ENCODE results near the gene ASB2.

ASB2 gene

GRCh38 chr14:93902619-93903307 lies 73.6 kb downstream of the ASB2 start:
- peaks cover 9% of the 10 kb centered on the region; the same call in 1 of the 2 replicates for H3K4me1 ChIP-seq (ENCODE audit: insufficient read depth, low read length)
- H3K9ac ChIP-seq (ENCODE audit: low read depth, low read length) = no peak overlapping the region
- H3K36me3 ChIP-seq (ENCODE audit: insufficient read depth, low read length) = no peaks in the 10 kb centered on the region
- peaks cover 2% of the 10 kb centered on the region; the same call in 1 of the 2 replicates for H3K9me3 ChIP-seq (ENCODE audit: control insufficient read depth, insufficient read depth, low read length)

GRCh38 chr14:93901813-93902212 lies 74.6 kb downstream of the ASB2 start:
- no peaks in the 10 kb centered on the region for H3K36me3 ChIP-seq (ENCODE audit: insufficient read depth, low read length)

GRCh38 chr14:93898731-93899130 lies 77.6 kb downstream of the ASB2 start:
- Histone ChIP-seq H3K36me3 (ENCODE audit: insufficient read depth, low read length) (no peaks in the 10 kb centered on the region), H3K9ac (ENCODE audit: low read depth, low read length) (no peak overlapping the region), H3K4me1 (ENCODE audit: insufficient read depth, low read length) (peaks cover 8% of the 10 kb centered on the region; the same call in 1 of the 2 replicates), H3K9me3 (ENCODE audit: control insufficient read depth, insufficient read depth, low read length) (no peaks in the 10 kb centered on the region)

More at GRCh38 chr14:93901813-93902212, 74.6 kb downstream of the ASB2 start:
- H3K4me1 ChIP-seq (ENCODE audit: insufficient read depth, low read length) = peaks cover 9% of the 10 kb centered on the region; the same call in 1 of the 2 replicates
- H3K9ac ChIP-seq (ENCODE audit: low read depth, low read length) = no peak overlapping the region
- peaks cover 2% of the 10 kb centered on the region; the same call in 1 of the 2 replicates for H3K9me3 ChIP-seq (ENCODE audit: control insufficient read depth, insufficient read depth, low read length)

GRCh38 chr14:93898081-93898611 lies 78.2 kb downstream of the ASB2 start:
- Histone ChIP-seq H3K9ac (ENCODE audit: low read depth, low read length) (no peak overlapping the region), H3K36me3 (ENCODE audit: insufficient read depth, low read length) (no peaks in the 10 kb centered on the region), H3K9me3 (ENCODE audit: control insufficient read depth, insufficient read depth, low read length) (no peaks in the 10 kb centered on the region), H3K4me1 (ENCODE audit: insufficient read depth, low read length) (peaks cover 14% of the 10 kb centered on the region; the same call in 1 of the 2 replicates)

DNA sequence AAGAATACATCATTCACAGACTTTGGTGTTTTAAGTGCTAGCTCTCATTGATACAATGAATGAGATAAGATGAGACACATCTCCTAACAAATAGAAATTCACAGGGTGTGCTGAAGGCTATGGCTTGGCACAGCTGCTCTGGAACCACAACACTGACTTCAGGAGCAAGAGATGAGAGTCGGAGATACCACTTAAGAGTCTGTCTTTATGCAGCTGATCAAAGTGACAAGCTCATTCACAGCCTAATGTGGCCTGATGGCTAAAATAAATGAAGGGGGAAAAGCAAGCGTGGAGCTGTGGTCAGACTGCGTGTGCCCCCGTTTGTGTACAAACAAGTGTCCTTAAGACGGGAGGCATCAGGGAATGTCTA lies 78.9 kb downstream of the ASB2 start:
- Histone ChIP-seq H3K9me3 (ENCODE audit: control insufficient read depth, insufficient read depth, low read length) (no peaks in the 10 kb centered on the region), H3K36me3 (ENCODE audit: insufficient read depth, low read length) (no peaks in the 10 kb centered on the region), H3K4me1 (ENCODE audit: insufficient read depth, low read length) (peaks cover 14% of the 10 kb centered on the region; the same call in 1 of the 2 replicates), H3K9ac (ENCODE audit: low read depth, low read length) (no peak overlapping the region)

DNA sequence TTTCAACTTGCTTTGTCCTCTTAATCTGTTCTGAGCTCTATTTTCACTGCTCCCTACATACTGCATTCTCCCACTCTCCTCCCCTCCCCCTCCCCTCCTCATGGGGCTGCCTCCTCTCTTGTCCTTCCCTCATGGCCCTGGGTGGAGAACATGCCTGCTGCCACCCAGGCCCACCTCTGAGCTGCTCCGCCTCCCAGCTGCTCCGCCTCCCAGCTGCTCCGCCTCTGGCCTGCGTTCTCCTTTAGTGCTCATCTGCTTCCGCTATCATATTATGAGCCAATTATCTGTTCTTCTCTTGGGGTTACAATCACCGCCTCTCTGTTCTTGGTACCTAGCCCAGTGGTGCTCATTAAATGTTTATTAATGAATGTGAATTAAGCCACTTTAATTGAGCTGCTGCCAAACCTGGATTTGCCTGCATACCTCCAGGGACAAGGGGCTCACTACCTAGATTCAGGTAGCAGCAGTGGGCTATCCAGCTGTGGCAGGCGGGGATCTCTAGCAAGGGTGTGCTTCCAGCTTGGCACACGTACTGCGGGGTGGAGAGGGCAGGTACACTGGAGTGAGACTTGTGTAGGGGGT lies 81.3 kb downstream of the ASB2 start:
- Histone ChIP-seq H3K36me3 (ENCODE audit: insufficient read depth, low read length) (no peaks in the 10 kb centered on the region), H3K9ac (ENCODE audit: low read depth, low read length) (no peak overlapping the region), H3K9me3 (ENCODE audit: control insufficient read depth, insufficient read depth, low read length) (no peaks in the 10 kb centered on the region), H3K4me1 (ENCODE audit: insufficient read depth, low read length) (peaks cover 14% of the 10 kb centered on the region; the same call in 1 of the 2 replicates)

DNA sequence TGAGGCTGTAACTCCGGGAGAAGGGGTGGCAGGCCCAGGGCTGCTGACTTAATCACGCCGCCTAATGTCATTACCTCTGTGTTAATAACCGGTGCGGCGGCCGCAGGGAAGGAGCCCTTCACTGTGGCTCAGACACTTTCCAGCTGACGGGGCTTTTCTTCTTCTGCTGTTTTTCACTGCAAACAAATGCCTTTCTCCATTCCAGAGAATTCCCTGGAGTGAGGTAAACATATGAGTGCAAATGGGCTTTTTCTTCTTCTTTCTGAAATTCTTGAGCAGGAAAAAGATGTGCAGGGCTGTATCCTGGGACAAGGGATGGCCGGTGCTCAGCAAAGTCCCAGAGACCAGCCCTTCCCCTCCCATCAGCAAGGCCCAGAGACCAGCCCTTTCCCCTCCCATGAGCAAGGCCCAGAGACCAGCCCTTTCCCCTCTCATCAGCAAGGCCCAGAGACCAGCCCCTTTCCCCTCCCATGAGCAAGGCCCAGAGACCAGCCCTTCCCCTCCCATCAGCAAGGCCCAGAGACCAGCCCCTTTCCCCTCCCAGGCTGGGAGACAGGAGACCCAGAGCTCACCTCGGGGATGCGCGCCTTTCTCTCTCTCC lies 82.6 kb downstream of the ASB2 start:
- Histone ChIP-seq H3K4me1 (ENCODE audit: insufficient read depth, low read length) (peaks cover 14% of the 10 kb centered on the region; the same call in 1 of the 2 replicates), H3K36me3 (ENCODE audit: insufficient read depth, low read length) (no peaks in the 10 kb centered on the region), H3K9ac (ENCODE audit: low read depth, low read length) (peak overlapping the region; percentile 28; the same call in 1 of the 2 replicates), H3K9me3 (ENCODE audit: control insufficient read depth, insufficient read depth, low read length) (no peaks in the 10 kb centered on the region)

DNA sequence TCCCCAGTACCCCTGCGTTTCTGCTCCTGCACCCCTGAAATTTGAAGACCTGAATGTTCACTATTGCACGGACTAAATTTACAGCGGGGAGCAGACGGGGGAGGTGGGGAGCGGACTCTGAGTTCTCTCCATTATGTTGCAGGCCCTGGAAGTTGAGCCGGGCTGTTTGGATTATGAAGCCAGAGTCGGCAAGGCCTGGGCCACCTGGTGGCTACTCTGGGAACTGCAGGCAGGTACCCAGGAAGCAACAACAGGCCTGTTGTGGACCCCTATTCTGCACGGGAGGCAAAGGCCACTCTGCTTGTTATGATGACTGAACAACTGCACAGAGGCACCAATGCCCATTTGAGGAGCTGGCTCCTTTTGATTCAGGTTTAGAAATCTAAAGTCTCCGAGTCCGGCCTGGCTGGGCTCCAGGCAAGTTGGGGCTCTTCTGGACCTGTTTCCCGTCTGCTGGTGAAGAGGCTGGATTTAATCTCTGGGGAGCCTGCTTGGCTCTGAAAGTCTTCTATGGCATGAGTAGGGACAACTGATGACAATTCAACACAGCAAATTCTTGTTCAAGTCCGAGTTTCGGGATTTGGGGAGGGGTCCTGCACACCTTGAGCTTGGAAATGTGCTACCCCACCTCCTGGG lies 83.3 kb downstream of the ASB2 start:
- no peak overlapping the region; the same call in 1 of the 2 replicates for H3K9ac ChIP-seq (ENCODE audit: low read depth, low read length)
- H3K36me3 ChIP-seq (ENCODE audit: insufficient read depth, low read length) = no peaks in the 10 kb centered on the region
- peaks cover 14% of the 10 kb centered on the region; the same call in 1 of the 2 replicates for H3K4me1 ChIP-seq (ENCODE audit: insufficient read depth, low read length)
- no peaks in the 10 kb centered on the region for H3K9me3 ChIP-seq (ENCODE audit: control insufficient read depth, insufficient read depth, low read length)

DNA sequence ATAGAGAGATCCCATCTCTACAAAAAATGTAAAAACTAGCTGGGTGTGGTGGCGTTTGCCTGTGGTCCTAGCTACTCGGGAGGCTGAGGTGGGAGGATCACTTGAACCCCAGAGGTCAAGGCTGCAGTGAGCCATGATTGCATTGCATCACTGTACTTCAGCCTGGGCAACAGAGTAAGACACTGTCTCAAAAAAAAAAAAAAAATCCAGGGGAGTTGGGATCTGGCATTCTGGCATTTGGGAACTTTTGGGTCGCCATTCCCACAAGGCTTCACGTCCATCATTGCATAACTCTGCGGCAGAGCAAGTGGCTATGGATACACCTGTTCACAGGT lies 83.9 kb downstream of the ASB2 start:
- H3K36me3 ChIP-seq (ENCODE audit: insufficient read depth, low read length) = no peaks in the 10 kb centered on the region
- H3K9me3 ChIP-seq (ENCODE audit: control insufficient read depth, insufficient read depth, low read length) = no peaks in the 10 kb centered on the region
- no peak overlapping the region for H3K9ac ChIP-seq (ENCODE audit: low read depth, low read length)
- peaks cover 14% of the 10 kb centered on the region; the same call in 1 of the 2 replicates for H3K4me1 ChIP-seq (ENCODE audit: insufficient read depth, low read length)

DNA sequence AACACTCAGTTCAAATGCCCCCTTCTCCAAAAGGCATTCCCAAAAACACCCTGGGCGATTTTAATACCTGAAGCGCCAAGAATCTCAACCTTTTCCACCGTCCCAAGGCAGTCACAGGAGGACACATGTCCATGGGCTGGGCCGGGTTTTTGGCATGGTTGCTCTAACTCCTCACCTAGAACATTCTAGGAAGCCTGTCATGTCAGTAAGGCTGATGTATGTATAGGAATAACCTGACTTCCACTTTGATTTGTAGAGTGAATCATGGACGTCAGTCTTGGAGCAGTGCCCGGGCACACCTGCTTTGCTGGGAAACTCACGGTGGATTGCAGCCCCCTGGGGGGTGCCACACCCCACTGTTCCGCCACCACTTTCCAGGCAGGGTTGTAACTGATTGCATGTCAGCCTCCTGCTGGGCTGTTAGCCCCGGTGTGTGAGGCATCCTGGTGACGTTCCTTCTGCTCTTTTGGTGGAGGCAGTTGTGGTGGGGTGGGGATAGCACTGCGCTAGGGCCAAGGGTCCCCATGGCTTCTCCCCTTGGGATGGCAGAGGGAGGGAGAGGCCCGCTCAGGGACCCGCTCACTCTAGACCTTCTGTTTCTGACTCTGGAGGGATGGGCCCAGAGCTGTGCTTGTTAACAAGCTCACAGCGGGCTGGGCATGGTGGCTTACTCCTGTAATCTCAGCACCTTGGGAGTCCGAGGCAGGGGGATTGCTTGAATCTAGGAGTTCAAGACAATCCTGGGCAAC lies 84.4 kb downstream of the ASB2 start:
- peaks cover 14% of the 10 kb centered on the region; the same call in 1 of the 2 replicates for H3K4me1 ChIP-seq (ENCODE audit: insufficient read depth, low read length)
- H3K36me3 ChIP-seq (ENCODE audit: insufficient read depth, low read length) = no peaks in the 10 kb centered on the region
- H3K9me3 ChIP-seq (ENCODE audit: control insufficient read depth, insufficient read depth, low read length) = no peaks in the 10 kb centered on the region
- no peak overlapping the region for H3K9ac ChIP-seq (ENCODE audit: low read depth, low read length)

- Histone ChIP-seq H3K9me3 (ENCODE audit: control insufficient read depth, insufficient read depth, low read length) (no peaks in the 10 kb centered on the region; the same call in 1 of the 2 replicates), H3K36me3 (ENCODE audit: insufficient read depth, low read length) (no peaks in the 10 kb centered on the region), H3K9ac (ENCODE audit: low read depth, low read length) (no peak overlapping the region), H3K4me1 (ENCODE audit: insufficient read depth, low read length) (peaks cover 14% of the 10 kb centered on the region; the same call in 1 of the 2 replicates)
Measured at GRCh38 chr14:93889739-93890483, 86.5 kb downstream of the ASB2 start.

- H3K9ac ChIP-seq (ENCODE audit: low read depth, low read length) = no peak overlapping the region
- H3K36me3 ChIP-seq (ENCODE audit: insufficient read depth, low read length) = no peaks in the 10 kb centered on the region
- no peaks in the 10 kb centered on the region; the same call in 1 of the 2 replicates for H3K9me3 ChIP-seq (ENCODE audit: control insufficient read depth, insufficient read depth, low read length)
- H3K4me1 ChIP-seq (ENCODE audit: insufficient read depth, low read length) = 0 out of 2 replicates have a peak, but pooled peaks cover 6% of the 10 kb centered on the region
Measured at GRCh38 chr14:93888995-93889394, 87.4 kb downstream of the ASB2 start.

GRCh38 chr14:93884950-93885349 lies 91.4 kb downstream of the ASB2 start:
- no peaks in the 10 kb centered on the region; the same call in 1 of the 2 replicates for H3K9me3 ChIP-seq (ENCODE audit: control insufficient read depth, insufficient read depth, low read length)
- H3K36me3 ChIP-seq (ENCODE audit: insufficient read depth, low read length) = no peaks in the 10 kb centered on the region
- no peak overlapping the region for H3K9ac ChIP-seq (ENCODE audit: low read depth, low read length)
- H3K4me1 ChIP-seq (ENCODE audit: insufficient read depth, low read length) = no peaks in the 10 kb centered on the region

All from ES-I3 (cell line).